GM20000 (cell line): ENCODE data around the gene CLMN.

Experiments
- DNase-seq: peaks from one replicate; pipeline ENCODE4 v3.0.0; 2012; ENCODE audit warnings: low spot score
- TF ChIP-seq, protein P1 (sequence below): IDR thresholded peaks from 2 replicates; pipeline ENCODE4 v1.5.1; 2012; ENCODE audit warnings: mild to moderate bottlenecking, control low read depth; ENCODE audit errors: extremely low read depth, missing control alignments

The CLMN gene, protein sequence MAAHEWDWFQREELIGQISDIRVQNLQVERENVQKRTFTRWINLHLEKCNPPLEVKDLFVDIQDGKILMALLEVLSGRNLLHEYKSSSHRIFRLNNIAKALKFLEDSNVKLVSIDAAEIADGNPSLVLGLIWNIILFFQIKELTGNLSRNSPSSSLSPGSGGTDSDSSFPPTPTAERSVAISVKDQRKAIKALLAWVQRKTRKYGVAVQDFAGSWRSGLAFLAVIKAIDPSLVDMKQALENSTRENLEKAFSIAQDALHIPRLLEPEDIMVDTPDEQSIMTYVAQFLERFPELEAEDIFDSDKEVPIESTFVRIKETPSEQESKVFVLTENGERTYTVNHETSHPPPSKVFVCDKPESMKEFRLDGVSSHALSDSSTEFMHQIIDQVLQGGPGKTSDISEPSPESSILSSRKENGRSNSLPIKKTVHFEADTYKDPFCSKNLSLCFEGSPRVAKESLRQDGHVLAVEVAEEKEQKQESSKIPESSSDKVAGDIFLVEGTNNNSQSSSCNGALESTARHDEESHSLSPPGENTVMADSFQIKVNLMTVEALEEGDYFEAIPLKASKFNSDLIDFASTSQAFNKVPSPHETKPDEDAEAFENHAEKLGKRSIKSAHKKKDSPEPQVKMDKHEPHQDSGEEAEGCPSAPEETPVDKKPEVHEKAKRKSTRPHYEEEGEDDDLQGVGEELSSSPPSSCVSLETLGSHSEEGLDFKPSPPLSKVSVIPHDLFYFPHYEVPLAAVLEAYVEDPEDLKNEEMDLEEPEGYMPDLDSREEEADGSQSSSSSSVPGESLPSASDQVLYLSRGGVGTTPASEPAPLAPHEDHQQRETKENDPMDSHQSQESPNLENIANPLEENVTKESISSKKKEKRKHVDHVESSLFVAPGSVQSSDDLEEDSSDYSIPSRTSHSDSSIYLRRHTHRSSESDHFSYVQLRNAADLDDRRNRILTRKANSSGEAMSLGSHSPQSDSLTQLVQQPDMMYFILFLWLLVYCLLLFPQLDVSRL

DNA sequence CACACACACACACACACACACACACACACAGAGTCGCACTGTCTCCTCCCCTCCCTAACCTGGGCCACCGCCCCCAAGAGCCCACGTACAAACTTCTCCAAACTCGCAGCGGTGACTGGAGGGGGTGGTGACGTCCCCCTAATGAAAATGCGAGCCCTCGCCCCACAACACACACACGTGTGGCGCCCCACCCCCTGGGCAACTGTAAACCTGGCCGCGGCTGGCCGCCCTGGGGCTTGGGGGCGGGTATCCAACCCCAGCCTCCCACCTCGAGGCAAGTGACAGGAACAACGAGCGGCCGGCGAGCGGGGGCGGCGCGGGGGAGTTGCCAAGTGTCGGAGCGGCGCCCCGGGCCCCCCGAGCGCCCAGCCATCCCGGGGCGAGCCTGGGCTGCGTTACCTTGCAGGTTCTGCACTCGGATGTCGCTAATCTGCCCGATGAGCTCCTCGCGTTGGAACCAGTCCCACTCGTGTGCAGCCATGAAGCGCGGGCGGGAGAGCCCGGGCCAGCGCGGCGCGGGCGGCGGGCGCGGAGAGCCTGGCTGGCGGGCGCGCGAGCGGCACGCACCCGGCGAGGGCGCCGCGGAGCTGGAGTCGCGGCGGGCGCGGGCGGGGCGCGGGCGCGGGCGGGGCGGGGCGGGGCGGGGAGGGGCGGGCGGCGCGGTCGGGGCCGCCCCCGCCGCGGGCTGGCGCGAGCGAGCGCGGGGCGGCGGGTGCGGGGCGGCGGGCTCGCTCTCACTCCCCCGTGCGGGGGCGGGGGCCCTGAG lies at the start of gene CLMN:
Gene CLMN (minus strand): TSS at position 597 of the 766 bp plus-strand sequence. CDS start 116 bp downstream, at position 481.
- TF ChIP-seq, protein P1, sequence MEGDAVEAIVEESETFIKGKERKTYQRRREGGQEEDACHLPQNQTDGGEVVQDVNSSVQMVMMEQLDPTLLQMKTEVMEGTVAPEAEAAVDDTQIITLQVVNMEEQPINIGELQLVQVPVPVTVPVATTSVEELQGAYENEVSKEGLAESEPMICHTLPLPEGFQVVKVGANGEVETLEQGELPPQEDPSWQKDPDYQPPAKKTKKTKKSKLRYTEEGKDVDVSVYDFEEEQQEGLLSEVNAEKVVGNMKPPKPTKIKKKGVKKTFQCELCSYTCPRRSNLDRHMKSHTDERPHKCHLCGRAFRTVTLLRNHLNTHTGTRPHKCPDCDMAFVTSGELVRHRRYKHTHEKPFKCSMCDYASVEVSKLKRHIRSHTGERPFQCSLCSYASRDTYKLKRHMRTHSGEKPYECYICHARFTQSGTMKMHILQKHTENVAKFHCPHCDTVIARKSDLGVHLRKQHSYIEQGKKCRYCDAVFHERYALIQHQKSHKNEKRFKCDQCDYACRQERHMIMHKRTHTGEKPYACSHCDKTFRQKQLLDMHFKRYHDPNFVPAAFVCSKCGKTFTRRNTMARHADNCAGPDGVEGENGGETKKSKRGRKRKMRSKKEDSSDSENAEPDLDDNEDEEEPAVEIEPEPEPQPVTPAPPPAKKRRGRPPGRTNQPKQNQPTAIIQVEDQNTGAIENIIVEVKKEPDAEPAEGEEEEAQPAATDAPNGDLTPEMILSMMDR, result peak; percentile 1
- peak; percentile 90 for DNase-seq

DNA sequence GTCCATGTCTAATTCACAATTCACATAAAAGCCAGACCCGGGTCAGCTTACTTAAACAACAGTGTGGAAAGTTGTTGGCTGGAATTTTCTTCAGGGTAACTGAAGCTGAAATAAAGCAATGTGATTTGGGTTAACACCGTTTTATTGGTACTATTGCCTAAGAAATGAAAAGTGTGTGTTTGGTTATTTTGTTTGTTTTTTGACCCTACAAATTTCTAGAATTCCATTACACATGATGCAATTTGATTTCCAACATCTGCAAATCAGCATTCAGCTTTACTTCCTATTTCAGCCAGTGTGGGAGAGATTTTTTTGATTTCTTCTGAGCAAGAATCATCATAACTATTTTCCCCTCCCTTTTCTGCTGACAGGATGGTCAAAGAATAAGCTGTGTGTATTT lies 45.7 kb upstream of the CLMN start:
- no peak for DNase-seq
- TF ChIP-seq, protein P1, result no peak

DNA sequence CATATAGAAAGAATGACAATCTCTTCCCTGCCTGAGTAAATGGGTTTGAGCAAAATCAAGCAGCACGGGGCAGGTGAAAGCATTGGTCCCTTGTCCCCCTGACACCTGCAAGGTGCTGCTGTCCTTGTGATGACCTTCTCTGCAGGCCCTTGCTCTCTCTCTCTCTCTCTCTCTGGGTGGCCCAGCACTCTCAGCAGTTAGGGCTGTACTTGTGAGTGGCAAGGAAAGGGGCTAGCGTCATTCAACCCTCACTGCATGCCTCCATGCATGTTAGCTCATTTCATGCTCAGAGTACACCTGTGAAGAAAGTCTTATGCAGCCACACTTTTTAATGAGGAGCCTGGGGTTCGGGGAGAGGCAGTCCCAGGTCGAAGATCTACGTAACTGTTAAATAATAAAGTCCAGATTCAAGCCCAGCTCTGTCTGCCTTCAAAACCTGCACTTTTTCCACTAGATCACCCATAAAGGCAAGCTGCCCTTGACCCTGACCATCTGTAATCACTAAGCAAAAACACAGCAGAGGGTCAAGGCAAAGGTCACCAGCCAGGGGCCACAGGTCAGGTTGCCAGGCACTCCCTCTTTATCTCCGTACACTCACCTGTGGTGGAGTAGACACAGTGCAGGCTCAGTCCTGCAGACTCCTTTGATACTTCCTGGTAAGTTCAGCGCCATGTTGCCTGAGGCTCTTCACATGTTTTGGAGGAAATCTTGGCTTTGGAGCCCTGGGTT lies 44.9 kb upstream of the CLMN start:
- DNase-seq, result no peak
- TF ChIP-seq, protein P1, result no peak

DNA sequence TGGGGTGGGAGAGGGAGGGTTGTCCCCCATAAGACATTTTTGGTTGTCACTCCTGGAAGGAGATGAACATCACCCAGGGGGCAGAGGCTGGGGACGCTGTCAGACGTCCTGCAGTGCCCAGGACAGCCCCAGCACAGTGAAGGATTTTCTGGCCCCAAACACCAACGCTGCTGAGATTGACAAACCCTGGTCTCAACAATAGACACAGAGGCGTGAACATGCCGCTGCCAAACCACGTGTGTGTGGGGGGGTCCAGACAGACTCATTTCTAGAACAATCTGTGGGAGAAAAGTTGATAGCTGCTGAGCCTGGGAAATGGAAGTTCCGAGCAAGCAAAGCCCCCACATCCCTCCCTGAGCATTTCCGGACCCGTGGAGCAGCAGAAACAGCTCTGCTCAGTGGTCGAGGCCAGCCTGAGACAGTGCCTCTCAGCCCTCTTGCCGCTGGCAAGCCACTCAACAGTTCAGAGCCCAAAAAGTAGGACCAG lies 43.8 kb upstream of the CLMN start:
- DNase-seq, result peak; percentile 53
- TF ChIP-seq, protein P1, result no peak

DNA sequence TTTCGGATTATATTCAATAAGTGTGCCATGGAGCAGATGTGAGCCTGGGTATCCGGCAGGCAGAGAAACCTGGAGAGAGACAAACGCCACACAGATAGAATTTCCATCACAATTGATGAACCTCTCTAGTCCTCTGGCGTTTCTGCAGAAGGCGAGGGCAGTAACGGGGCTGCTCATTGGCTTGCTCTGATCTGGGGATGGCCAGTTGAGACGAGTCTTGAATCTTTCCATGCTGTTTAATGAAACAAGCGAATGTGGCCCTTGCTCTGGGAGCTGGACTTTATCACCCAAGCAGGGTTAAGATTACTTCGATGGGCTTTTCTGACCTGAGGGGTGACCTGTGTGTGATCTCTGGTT lies 42.4 kb upstream of the CLMN start:
- TF ChIP-seq, protein P1, result no peak
- DNase-seq, result no peak

DNA sequence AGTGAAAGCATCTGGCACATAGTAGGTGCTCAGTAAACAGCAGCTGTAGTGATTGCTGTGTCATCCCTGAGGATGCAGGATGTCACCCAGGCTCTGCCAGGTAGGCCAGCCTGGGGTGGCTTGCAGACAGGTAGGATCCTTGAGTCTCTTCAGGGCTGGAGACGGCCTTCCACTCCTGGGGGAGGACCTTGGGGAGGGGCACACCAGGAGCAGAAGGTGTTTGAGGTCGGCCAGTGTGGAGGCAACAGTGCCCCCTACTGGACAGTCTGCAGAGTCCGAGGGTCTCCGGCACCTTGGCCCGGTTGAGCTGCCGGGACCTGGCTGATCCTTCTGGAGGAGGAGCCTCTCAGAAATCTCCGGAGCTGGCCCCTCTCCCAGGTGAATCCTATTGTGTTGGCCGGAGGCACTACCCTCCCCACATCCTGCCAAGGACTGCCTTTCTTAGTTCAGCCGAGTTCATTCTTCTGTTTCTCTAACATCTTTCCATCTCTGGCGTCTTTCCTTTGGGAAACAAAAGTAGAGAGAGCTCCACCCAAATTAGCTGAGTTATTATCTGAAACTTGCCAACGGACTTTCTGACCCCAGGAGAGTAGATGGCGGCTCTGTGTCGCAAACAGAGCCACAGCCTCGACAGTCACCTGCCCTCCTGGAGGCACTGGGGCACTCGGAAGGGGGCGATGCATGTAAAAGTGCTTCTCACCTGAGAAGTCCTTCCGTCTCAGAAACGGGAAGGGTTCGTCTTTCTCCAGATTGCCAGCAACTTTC lies 41.8 kb upstream of the CLMN start:
- peak; percentile 82 for DNase-seq
- TF ChIP-seq, protein P1, result peak; percentile 46
